ENCODE results near the gene OR51G1.

OR51G1 gene

DNA sequence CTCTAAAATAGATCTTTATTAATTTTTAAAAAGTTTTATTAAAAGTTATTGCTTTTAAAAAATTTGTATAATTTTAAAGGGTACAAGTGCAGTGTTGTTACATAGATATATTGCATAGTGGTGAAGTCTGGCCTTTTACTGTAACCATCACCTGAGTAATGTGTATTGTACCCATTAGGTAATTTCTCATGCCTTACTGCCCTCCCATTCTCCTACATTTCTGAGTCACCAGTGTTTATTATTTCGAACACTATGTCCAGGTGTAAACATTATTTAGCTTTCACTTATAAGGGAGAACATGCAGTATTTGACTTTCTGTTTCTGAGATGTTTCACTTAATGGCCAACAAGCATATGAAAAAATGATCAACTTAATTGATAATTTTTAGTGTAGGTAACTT, 2.3 kb downstream of the OR51G1 start:
- Histone ChIP-seq H3K27ac (ENCODE audit: low read depth, low read length) (no peak overlapping the region), H3K27me3 (ENCODE audit: control insufficient read depth in 5 of 5, insufficient read depth in 4 of 5, low read length in 5 of 5) (no peaks in the 10 kb centered on the region), H3K9ac (ENCODE audit: low read length in 5 of 5) (no peak overlapping the region), H3K4me1 (ENCODE audit: control insufficient read depth in 5 of 5, insufficient read depth in 5 of 5, low read length in 5 of 5) (no peaks in the 10 kb centered on the region), H3K36me3 (ENCODE audit: control insufficient read depth in 5 of 5, insufficient read depth in 5 of 5, low read length in 5 of 5) (no peaks in the 10 kb centered on the region), H3K9me3 (ENCODE audit: control insufficient read depth in 5 of 5, low read length in 5 of 5) (no peaks in the 10 kb centered on the region), H3K4me3 (ENCODE audit: low read depth in 1 of 5, low read length in 5 of 5) (no peak overlapping the region)

DNA sequence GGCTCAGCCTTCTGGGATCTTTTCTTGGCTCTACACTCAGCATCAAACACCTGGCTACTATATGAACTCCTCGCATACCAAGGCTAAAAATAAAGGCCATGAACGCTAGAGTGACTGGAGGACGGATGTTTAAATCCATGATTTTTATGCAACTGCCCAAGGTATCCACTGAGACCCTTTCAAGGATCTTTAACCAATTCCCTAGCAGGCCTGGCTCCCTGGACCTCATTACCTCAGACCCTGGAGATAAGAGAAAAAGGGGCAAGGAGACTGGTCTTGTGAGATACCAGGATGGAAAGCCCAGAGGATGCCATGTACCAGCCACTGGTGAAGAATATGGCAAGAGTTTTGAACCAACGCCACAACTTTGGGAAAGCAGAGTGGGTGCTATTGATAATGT, 4.9 kb downstream of the OR51G1 start, which contains the start of gene OR51G2:
TSS of gene OR51G2 (minus strand) at position 101 of the 400 bp plus-strand sequence. CDS start 3,687 bp downstream, outside the sequence.
- Histone ChIP-seq H3K27ac (ENCODE audit: low read depth, low read length) (no peak within 1 kb of the TSS), H3K9me3 (ENCODE audit: control insufficient read depth in 5 of 5, low read length in 5 of 5) (no peaks in the 10 kb centered on the region), H3K9ac (ENCODE audit: low read length in 5 of 5) (no peak within 1 kb of the TSS), H3K4me1 (ENCODE audit: control insufficient read depth in 5 of 5, insufficient read depth in 5 of 5, low read length in 5 of 5) (no peaks in the 10 kb centered on the region), H3K36me3 (ENCODE audit: control insufficient read depth in 5 of 5, insufficient read depth in 5 of 5, low read length in 5 of 5) (no peaks in the 10 kb centered on the region), H3K4me3 (ENCODE audit: low read depth in 1 of 5, low read length in 5 of 5) (no peak within 1 kb of the TSS), H3K27me3 (ENCODE audit: control insufficient read depth in 5 of 5, insufficient read depth in 4 of 5, low read length in 5 of 5) (peaks cover 0 to 2% (median 0%) of the 10 kb centered on the region in 5 donors)

DNA sequence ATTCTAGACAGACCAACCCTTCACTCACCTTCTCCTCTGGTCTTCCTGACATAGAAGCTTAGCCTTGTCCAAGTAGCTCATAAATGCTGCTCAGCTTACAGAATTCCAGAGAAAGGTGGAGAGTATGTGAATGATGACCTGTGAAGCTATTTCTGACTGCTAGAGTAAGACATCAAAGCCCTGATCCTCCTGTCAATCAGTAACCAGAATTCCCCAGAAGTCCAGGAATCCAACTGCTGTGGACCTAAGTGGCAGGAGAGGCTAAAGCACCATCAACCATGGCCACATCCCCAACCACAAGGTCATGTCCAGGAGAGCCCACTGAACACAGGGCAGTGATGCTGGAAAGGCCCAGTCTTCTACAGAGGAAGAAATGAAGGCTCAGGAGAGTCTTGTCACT, 7.6 kb downstream of the OR51G1 start:
- H3K9ac ChIP-seq (ENCODE audit: low read length in 5 of 5) = no peak overlapping the region
- no peaks in the 10 kb centered on the region for H3K4me1 ChIP-seq (ENCODE audit: control insufficient read depth in 5 of 5, insufficient read depth in 5 of 5, low read length in 5 of 5)
- no peaks in the 10 kb centered on the region for H3K36me3 ChIP-seq (ENCODE audit: control insufficient read depth in 5 of 5, insufficient read depth in 5 of 5, low read length in 5 of 5)
- peaks cover 0 to 2% (median 0%) of the 10 kb centered on the region in 5 donors for H3K27me3 ChIP-seq (ENCODE audit: control insufficient read depth in 5 of 5, insufficient read depth in 4 of 5, low read length in 5 of 5)
- H3K4me3 ChIP-seq (ENCODE audit: low read depth in 1 of 5, low read length in 5 of 5) = no peak overlapping the region
- no peaks in the 10 kb centered on the region for H3K9me3 ChIP-seq (ENCODE audit: control insufficient read depth in 5 of 5, low read length in 5 of 5)
- no peak overlapping the region for H3K27ac ChIP-seq (ENCODE audit: low read depth, low read length)

DNA sequence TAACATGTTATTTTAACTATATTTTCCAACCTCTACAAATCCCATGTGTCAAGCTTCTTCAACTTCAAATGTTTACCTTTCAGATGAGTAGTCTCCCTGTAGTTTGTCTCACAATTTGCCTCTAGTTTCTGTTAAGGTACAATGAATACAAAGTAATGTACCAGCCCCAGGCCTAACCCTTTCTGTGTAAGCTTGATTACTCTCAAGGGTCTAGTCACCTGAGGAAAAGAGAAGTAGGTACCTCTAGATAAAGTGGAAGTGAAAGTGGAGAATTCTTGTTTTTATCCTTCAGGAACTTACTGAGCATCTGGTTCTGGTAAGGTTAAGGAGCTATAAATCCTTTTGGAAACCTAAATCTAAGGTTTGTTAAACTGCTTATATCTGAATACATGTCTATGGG, 20.7 kb downstream of the OR51G1 start, which contains the start of gene OR51A7:
TSS of gene OR51A7 (plus strand) at position 300 of the 400 bp plus-strand sequence. CDS start 3,587 bp downstream, outside the sequence.
- no peaks in the 10 kb centered on the region for H3K9me3 ChIP-seq (ENCODE audit: control insufficient read depth in 5 of 5, low read length in 5 of 5)
- H3K27me3 ChIP-seq (ENCODE audit: control insufficient read depth in 5 of 5, insufficient read depth in 4 of 5, low read length in 5 of 5) = peaks cover 0 to 2% (median 0%) of the 10 kb centered on the region in 5 donors
- H3K27ac ChIP-seq (ENCODE audit: low read depth, low read length) = no peak within 1 kb of the TSS
- no peak within 1 kb of the TSS for H3K4me3 ChIP-seq (ENCODE audit: low read depth in 1 of 5, low read length in 5 of 5)
- no peaks in the 10 kb centered on the region for H3K36me3 ChIP-seq (ENCODE audit: control insufficient read depth in 5 of 5, insufficient read depth in 5 of 5, low read length in 5 of 5)
- no peaks in the 10 kb centered on the region for H3K4me1 ChIP-seq (ENCODE audit: control insufficient read depth in 5 of 5, insufficient read depth in 5 of 5, low read length in 5 of 5)
- H3K9ac ChIP-seq (ENCODE audit: low read length in 5 of 5) = no peak within 1 kb of the TSS

DNA sequence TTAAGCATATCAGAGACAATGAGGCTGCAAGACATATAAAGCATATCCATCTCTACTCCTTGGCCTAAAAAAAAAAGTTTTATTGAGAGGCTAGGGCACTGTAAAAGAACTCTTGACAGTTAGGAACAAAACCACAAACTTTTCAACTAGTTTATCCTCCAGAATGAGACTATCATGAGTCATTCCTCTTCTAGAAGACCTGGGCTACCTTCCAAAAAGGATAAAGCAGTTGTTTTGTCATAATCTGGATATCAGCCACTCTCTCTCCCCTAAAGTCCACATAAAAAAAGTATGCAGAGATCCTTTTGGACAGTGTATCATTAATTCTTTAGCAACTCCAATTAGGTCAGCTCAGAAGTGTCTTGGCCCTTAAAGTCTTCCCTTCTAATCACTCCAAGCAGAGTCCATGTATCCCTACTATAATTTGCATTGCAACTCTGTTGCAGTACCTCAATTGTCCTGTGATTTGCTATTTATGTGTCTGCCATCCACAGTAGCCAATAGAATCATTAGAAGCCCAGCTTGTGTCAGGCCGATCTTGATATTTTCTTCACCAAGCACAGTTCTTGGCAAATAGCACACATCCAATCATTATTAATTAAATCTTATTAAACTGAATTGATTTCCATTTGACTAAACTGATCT, 32.0 kb downstream of the OR51G1 start:
- Histone ChIP-seq H3K9me3 (ENCODE audit: control insufficient read depth in 5 of 5, low read length in 5 of 5) (no peaks in the 10 kb centered on the region), H3K36me3 (ENCODE audit: control insufficient read depth in 5 of 5, insufficient read depth in 5 of 5, low read length in 5 of 5) (no peaks in the 10 kb centered on the region), H3K27me3 (ENCODE audit: control insufficient read depth in 5 of 5, insufficient read depth in 4 of 5, low read length in 5 of 5) (no peaks in the 10 kb centered on the region), H3K9ac (ENCODE audit: low read length in 5 of 5) (no peak overlapping the region), H3K4me1 (ENCODE audit: control insufficient read depth in 5 of 5, insufficient read depth in 5 of 5, low read length in 5 of 5) (no peaks in the 10 kb centered on the region), H3K27ac (ENCODE audit: low read depth, low read length) (no peak overlapping the region), H3K4me3 (ENCODE audit: low read depth in 1 of 5, low read length in 5 of 5) (no peak overlapping the region)

DNA sequence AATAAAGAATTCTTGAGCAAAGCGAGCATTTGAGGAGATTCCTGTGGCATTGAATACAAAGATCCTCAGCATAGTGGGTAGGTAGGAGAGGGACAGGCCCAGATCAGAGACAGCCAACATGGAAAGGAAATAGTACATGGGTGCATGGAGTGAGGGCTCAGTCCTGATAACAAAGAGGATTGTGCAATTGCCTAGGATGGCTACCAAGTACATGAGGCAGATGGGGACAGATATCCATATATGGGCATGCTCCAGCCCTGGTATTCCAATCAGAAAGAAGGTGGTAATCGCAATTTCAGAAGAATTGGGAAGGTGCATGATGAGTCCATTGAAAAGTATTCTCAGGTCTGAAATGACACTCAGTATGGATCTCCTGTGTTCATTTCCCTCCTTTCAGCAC, 33.9 kb downstream of the OR51G1 start:
- H3K9ac ChIP-seq (ENCODE audit: low read length in 5 of 5) = no peak overlapping the region
- H3K27me3 ChIP-seq (ENCODE audit: control insufficient read depth in 5 of 5, insufficient read depth in 4 of 5, low read length in 5 of 5) = no peaks in the 10 kb centered on the region
- no peak overlapping the region for H3K27ac ChIP-seq (ENCODE audit: low read depth, low read length)
- H3K4me3 ChIP-seq (ENCODE audit: low read depth in 1 of 5, low read length in 5 of 5) = no peak overlapping the region
- H3K9me3 ChIP-seq (ENCODE audit: control insufficient read depth in 5 of 5, low read length in 5 of 5) = no peaks in the 10 kb centered on the region
- H3K4me1 ChIP-seq (ENCODE audit: control insufficient read depth in 5 of 5, insufficient read depth in 5 of 5, low read length in 5 of 5) = no peaks in the 10 kb centered on the region
- H3K36me3 ChIP-seq (ENCODE audit: control insufficient read depth in 5 of 5, insufficient read depth in 5 of 5, low read length in 5 of 5) = no peaks in the 10 kb centered on the region

DNA sequence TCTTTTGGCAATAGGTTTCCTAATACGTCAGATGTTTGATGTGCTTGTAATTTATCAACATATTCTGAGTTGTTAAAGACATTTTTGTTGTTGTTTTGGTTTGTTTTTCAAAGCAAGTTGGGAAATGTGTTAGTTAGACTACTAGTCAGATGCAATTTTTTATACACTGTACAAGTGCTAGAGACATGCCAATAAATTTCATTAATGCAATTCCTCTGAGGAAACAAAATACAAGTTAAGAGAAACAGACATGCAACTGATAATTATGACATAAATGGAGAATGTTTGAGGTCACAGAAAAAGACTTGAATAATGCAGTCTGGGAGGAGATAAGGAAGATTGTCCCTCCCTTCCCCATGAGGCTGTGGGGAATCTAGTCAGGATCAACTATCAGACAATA, 36.5 kb downstream of the OR51G1 start:
- Histone ChIP-seq H3K36me3 (ENCODE audit: control insufficient read depth in 5 of 5, insufficient read depth in 5 of 5, low read length in 5 of 5) (no peaks in the 10 kb centered on the region), H3K9me3 (ENCODE audit: control insufficient read depth in 5 of 5, low read length in 5 of 5) (no peaks in the 10 kb centered on the region), H3K4me3 (ENCODE audit: low read depth in 1 of 5, low read length in 5 of 5) (no peak overlapping the region), H3K4me1 (ENCODE audit: control insufficient read depth in 5 of 5, insufficient read depth in 5 of 5, low read length in 5 of 5) (no peaks in the 10 kb centered on the region), H3K9ac (ENCODE audit: low read length in 5 of 5) (no peak overlapping the region), H3K27me3 (ENCODE audit: control insufficient read depth in 5 of 5, insufficient read depth in 4 of 5, low read length in 5 of 5) (no peaks in the 10 kb centered on the region), H3K27ac (ENCODE audit: low read depth, low read length) (no peak overlapping the region)

DNA sequence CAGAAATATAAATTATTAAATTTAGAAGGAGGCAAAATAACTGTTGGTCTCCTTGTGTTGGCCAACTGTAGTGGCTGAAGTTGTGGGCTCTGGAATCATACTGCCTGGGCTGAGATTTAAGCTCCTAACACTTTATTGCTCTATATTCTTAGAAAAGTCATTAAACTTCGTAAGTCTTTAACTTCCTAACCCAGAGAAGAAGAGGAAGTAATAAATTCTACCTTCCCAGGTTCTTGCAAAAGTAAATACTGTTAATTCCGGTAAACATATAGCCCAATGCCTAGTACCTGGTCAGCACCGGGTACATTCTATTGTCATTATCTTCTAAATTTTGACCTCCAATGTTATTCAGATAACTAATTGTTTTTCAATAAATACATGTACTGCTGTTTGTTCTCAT, 38.0 kb downstream of the OR51G1 start:
- H3K9ac ChIP-seq (ENCODE audit: low read length in 5 of 5) = no peak overlapping the region
- no peaks in the 10 kb centered on the region for H3K27me3 ChIP-seq (ENCODE audit: control insufficient read depth in 5 of 5, insufficient read depth in 4 of 5, low read length in 5 of 5)
- no peak overlapping the region for H3K4me3 ChIP-seq (ENCODE audit: low read depth in 1 of 5, low read length in 5 of 5)
- no peaks in the 10 kb centered on the region for H3K9me3 ChIP-seq (ENCODE audit: control insufficient read depth in 5 of 5, low read length in 5 of 5)
- H3K27ac ChIP-seq (ENCODE audit: low read depth, low read length) = no peak overlapping the region
- H3K36me3 ChIP-seq (ENCODE audit: control insufficient read depth in 5 of 5, insufficient read depth in 5 of 5, low read length in 5 of 5) = no peaks in the 10 kb centered on the region
- no peaks in the 10 kb centered on the region for H3K4me1 ChIP-seq (ENCODE audit: control insufficient read depth in 5 of 5, insufficient read depth in 5 of 5, low read length in 5 of 5)

DNA sequence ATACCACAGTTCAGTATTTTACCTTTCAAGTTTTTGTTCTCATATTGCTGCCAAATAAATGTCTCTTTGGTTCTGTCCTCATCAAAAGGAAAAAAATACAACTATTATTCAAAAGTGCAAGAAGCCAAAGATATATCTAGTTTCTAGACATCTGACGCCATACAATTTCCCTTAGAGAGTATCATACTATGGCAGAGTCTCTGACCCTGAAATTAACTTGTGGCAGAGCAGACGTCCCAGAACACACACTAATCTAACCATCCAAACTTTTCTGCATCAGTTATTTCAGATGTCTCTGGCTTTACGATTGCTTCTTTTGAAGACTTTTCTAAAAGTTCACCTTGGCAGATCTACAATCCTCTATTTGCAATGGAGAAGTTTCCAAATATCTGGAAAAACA, 39.8 kb downstream of the OR51G1 start:
- Histone ChIP-seq H3K4me3 (ENCODE audit: low read depth in 1 of 5, low read length in 5 of 5) (no peak overlapping the region), H3K27ac (ENCODE audit: low read depth, low read length) (no peak overlapping the region), H3K9me3 (ENCODE audit: control insufficient read depth in 5 of 5, low read length in 5 of 5) (no peaks in the 10 kb centered on the region), H3K36me3 (ENCODE audit: control insufficient read depth in 5 of 5, insufficient read depth in 5 of 5, low read length in 5 of 5) (no peaks in the 10 kb centered on the region), H3K4me1 (ENCODE audit: control insufficient read depth in 5 of 5, insufficient read depth in 5 of 5, low read length in 5 of 5) (no peaks in the 10 kb centered on the region), H3K9ac (ENCODE audit: low read length in 5 of 5) (no peak overlapping the region), H3K27me3 (ENCODE audit: control insufficient read depth in 5 of 5, insufficient read depth in 4 of 5, low read length in 5 of 5) (no peaks in the 10 kb centered on the region)

DNA sequence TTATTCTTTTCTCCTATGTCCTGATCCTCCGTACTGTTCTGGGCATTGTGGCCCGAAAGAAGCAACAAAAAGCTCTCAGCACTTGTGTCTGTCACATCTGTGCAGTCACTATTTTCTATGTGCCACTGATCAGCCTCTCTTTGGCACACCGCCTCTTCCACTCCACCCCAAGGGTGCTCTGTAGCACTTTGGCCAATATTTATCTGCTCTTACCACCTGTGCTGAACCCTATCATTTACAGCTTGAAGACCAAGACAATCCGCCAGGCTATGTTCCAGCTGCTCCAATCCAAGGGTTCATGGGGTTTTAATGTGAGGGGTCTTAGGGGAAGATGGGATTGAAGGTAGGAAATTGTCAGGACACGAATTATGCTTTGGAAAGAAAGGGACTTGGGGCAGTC, 41.6 kb downstream of the OR51G1 start:
- Histone ChIP-seq H3K27me3 (ENCODE audit: control insufficient read depth in 5 of 5, insufficient read depth in 4 of 5, low read length in 5 of 5) (no peaks in the 10 kb centered on the region), H3K27ac (ENCODE audit: low read depth, low read length) (no peak overlapping the region), H3K9ac (ENCODE audit: low read length in 5 of 5) (no peak overlapping the region), H3K4me1 (ENCODE audit: control insufficient read depth in 5 of 5, insufficient read depth in 5 of 5, low read length in 5 of 5) (no peaks in the 10 kb centered on the region), H3K36me3 (ENCODE audit: control insufficient read depth in 5 of 5, insufficient read depth in 5 of 5, low read length in 5 of 5) (no peaks in the 10 kb centered on the region), H3K4me3 (ENCODE audit: low read depth in 1 of 5, low read length in 5 of 5) (no peak overlapping the region), H3K9me3 (ENCODE audit: control insufficient read depth in 5 of 5, low read length in 5 of 5) (no peaks in the 10 kb centered on the region)
